HepG2 (cell line): Measurements from ENCODE around the gene RASIP1. TPM values are rescaled to one million over a fixed set of nuclear protein-coding genes. Genes with fewer than 3 reads are reported as not detected.

Experiments
- ATAC-seq: fragments of 200-7000 bp; cut with Tn5 transposase; 3 replicates; pipeline ENCODE4 v1.9.1; 2020; ENCODE audit warnings: mild to moderate bottlenecking, moderate library complexity
- BruUV-seq: library from RNA; stranded (reverse); fragments of 400-500 nt; replicated peaks from 2 replicates; lab custom pipeline; 2021; lab: Mats Ljungman, UMichigan
- CTCF ChIA-PET: fragments of 300-600 bp; formaldehyde crosslinking; extraction: SDS; loops from one replicate; lab custom pipeline; 2021; ENCODE audit warnings: low total read pairs, inconsistent platforms, low intra/inter-chr PET ratio; lab: Yijun Ruan, JAX
- POLR2A ChIA-PET: fragments of 350-600 bp; sonication (Branson Sonifier 250); formaldehyde crosslinking; loops from one replicate; lab custom pipeline; 2020; ENCODE audit warnings: antibody characterized with exemption, inconsistent platforms; lab: Yijun Ruan, JAX
- DNase-seq: peaks from one replicate; pipeline ENCODE4 v3.0.0-alpha.2; 2015; ENCODE audit warnings: low spot score
- FAIRE-seq: peaks from 3 replicates; lab custom pipeline; 2011; peaks lifted over from hg19 to GRCh38; lab: Jason Lieb, UNC
- H2AFZ ChIP-seq: one replicate; pipeline ENCODE4 v1.6.1; 2011; ENCODE audit warnings: low read length, inconsistent platforms
- H3K27ac ChIP-seq: fragments of 300-600 bp; 3 replicates; pipeline ENCODE4 v1.8.0; 2011; ENCODE audit warnings: mixed run types, mild to moderate bottlenecking, mixed read lengths, low read length, inconsistent platforms; ENCODE audit not compliant: insufficient read depth; ENCODE audit errors: extremely low read length
- H3K27me3 ChIP-seq, 2 experiments: fragments of 200-600 bp in 1 of 2; 2 replicates in 1 of 2; 3 replicates in 1 of 2; pipeline versions ENCODE4 v1.6.0 to v1.8.0; 2011; ENCODE audit warnings: low read length in 2 of 2, mild to moderate bottlenecking in 2 of 2, moderate library complexity in 2 of 2, inconsistent platforms in 1 of 2; ENCODE audit not compliant: insufficient read depth in 2 of 2, control insufficient read depth in 1 of 2
- H3K36me3 ChIP-seq, 2 experiments: fragments of 200-600 bp in 1 of 2; replicated peaks in 1 of 2; 2 replicates in 1 of 2; 3 replicates in 1 of 2; pipeline versions ENCODE4 v1.5.1 to v1.8.0; 2011; ENCODE audit warnings: low read length in 2 of 2, inconsistent platforms in 1 of 2; ENCODE audit not compliant: insufficient read depth in 2 of 2, control insufficient read depth in 1 of 2
- H3K4me1 ChIP-seq: 2 replicates; pipeline ENCODE4 v1.5.1; 2012; ENCODE audit warnings: low read length, inconsistent platforms; ENCODE audit not compliant: insufficient read depth
- H3K4me2 ChIP-seq: 2 replicates; pipeline ENCODE4 v1.6.0; 2011; ENCODE audit warnings: low read depth, low read length, inconsistent platforms
- H3K4me3 ChIP-seq, 3 experiments: fragments of 200-600 bp in 1 of 3; sonication (generic), shearing (Covaris generic) in 1 of 3; replicated peaks in 1 of 3; 2 replicates each; pipeline ENCODE4 v1.5.1; 2011 to 2016; ENCODE audit warnings: low read length in 3 of 3, inconsistent platforms in 2 of 3, low read depth in 2 of 3, mild to moderate bottlenecking in 2 of 3, control low read depth in 1 of 3, mixed read lengths in 1 of 3; ENCODE audit not compliant: insufficient read depth in 1 of 3
- H3K79me2 ChIP-seq: one replicate; pipeline ENCODE4 v1.6.1; 2011; ENCODE audit warnings: low read length, inconsistent platforms; ENCODE audit not compliant: insufficient read depth
- H3K9ac ChIP-seq: 2 replicates; pipeline ENCODE4 v1.6.0; 2011; ENCODE audit warnings: mild to moderate bottlenecking, low read depth, low read length, inconsistent platforms; ENCODE audit not compliant: insufficient read depth
- H3K9me3 ChIP-seq: 2 replicates; pipeline ENCODE4 v1.5.1; 2012; ENCODE audit warnings: mild to moderate bottlenecking, low read length
- H4K20me1 ChIP-seq: 2 replicates; pipeline ENCODE4 v1.6.0; 2011; ENCODE audit warnings: inconsistent platforms, mild to moderate bottlenecking, low read length, moderate library complexity; ENCODE audit not compliant: insufficient read depth
- ARHGAP35 ChIP-seq: sonication (generic); formaldehyde crosslinking; IDR thresholded peaks from 2 replicates; pipeline ENCODE4 v1.9.0; 2022; ENCODE audit warnings: mild to moderate bottlenecking, inconsistent platforms, moderate library complexity, missing genetic modification reagents, borderline replicate concordance
- CBX5 ChIP-seq: sonication (generic); formaldehyde crosslinking; IDR thresholded peaks from 2 replicates; pipeline ENCODE4 v1.4.0; 2020; ENCODE audit warnings: missing genetic modification reagents, borderline replicate concordance
- E2F1 ChIP-seq: sonication (generic); formaldehyde crosslinking; IDR thresholded peaks from 2 replicates; pipeline ENCODE4 v1.5.0; 2020; ENCODE audit warnings: missing genetic modification reagents
- EED ChIP-seq: sonication (generic); formaldehyde crosslinking; IDR thresholded peaks from 2 replicates; pipeline ENCODE4 v1.5.0; 2020; ENCODE audit warnings: mild to moderate bottlenecking, missing genetic modification reagents
- HBP1 ChIP-seq: IDR thresholded peaks from 2 replicates; pipeline ENCODE4 v1.6.1; 2016; ENCODE audit warnings: low read depth, control low read depth
- IRX3 ChIP-seq: sonication (generic); formaldehyde crosslinking; IDR thresholded peaks from 2 replicates; pipeline ENCODE4 v1.8.1; 2023; ENCODE audit warnings: mild to moderate bottlenecking, low read depth, missing genetic modification reagents, borderline replicate concordance
- MBD4 ChIP-seq: IDR thresholded peaks from 2 replicates; pipeline ENCODE4 v1.6.1; 2012; ENCODE audit warnings: low read length, inconsistent platforms, borderline replicate concordance
- PREB ChIP-seq: sonication (generic); formaldehyde crosslinking; IDR thresholded peaks from 2 replicates; pipeline ENCODE4 v1.4.0; 2020; ENCODE audit warnings: missing genetic modification reagents
- SETDB1 ChIP-seq: sonication (generic); formaldehyde crosslinking; IDR thresholded peaks from 2 replicates; pipeline ENCODE4 v1.5.1; 2020; ENCODE audit warnings: missing genetic modification reagents, mild to moderate bottlenecking, borderline replicate concordance
- SMAD1 ChIP-seq: sonication (generic); formaldehyde crosslinking; IDR thresholded peaks from 2 replicates; pipeline ENCODE4 v1.4.0; 2020; ENCODE audit warnings: missing genetic modification reagents, low read depth, mild to moderate bottlenecking, borderline replicate concordance
- ZMAT3 ChIP-seq: sonication (generic); formaldehyde crosslinking; conservative IDR thresholded peaks from 2 replicates; pipeline ENCODE4 v1.7.0; 2021; ENCODE audit warnings: missing genetic modification reagents
- ZNF138 ChIP-seq: sonication (generic); formaldehyde crosslinking; IDR thresholded peaks from 2 replicates; pipeline ENCODE4 v1.5.0; 2020; ENCODE audit warnings: mild to moderate bottlenecking, low read depth, missing genetic modification reagents
- ZNF598 ChIP-seq: sonication (generic); formaldehyde crosslinking; IDR thresholded peaks from 2 replicates; pipeline ENCODE4 v1.5.1; 2020; ENCODE audit warnings: mild to moderate bottlenecking, missing genetic modification reagents, borderline replicate concordance
- WGBS: methylation state at CpG from one replicate; pipeline ENCODE4 v1.1.6; 2017; ENCODE audit warnings: low lambda C conversion rate; 5-methylcytosine and 5-hydroxymethylcytosine counted together
- in situ Hi-C: cut with HindIII; loops from 2 replicates; pipeline ENCODE4 v1.10.0; 2017; ENCODE audit warnings: low pct_unique_long_range_greater_than_20kb; ENCODE audit not compliant: extremely low pct_ligation_motif_present
- intact Hi-C: fragments of 100-400 bp; cut with micrococcal nuclease; formaldehyde crosslinking; loops from one replicate; pipeline ENCODE4 v1.10.0; 2022; ENCODE audit not compliant: unreplicated experiment
- polyA plus RNA-seq, 8 experiments: library from polyadenylated mRNA; depleted of rRNA in 3 of 8; stranded (reverse) in 7 of 8; unstranded in 1 of 8; fragments of >200 nt; fragmentation: Illumina TruSeq in 4 of 8; extraction: Trizol in 4 of 8; gene quantifications; 2 replicates each; pipeline versions ENCODE4 v1.2.1 to v1.2.3, GENCODE V29; 2011 to 2016; ENCODE audit warnings: low read depth in 4 of 8, missing spikeins in 1 of 8, mixed read lengths in 1 of 8; ENCODE audit not compliant: insufficient read depth in 1 of 8
- total RNA-seq, 5 experiments: library from RNA; depleted of rRNA; stranded (reverse); fragments of >200 nt; fragmentation: Illumina TruSeq; extraction: Trizol; gene quantifications; 2 replicates each; pipeline ENCODE4 v1.2.3, GENCODE V29; 2016; ENCODE audit warnings: low read depth in 1 of 5

Gene RASIP1
- total and polyA plus RNA-seq, 2 of the 13 experiments (the other 11 are each of a cell fraction or from before 2014, with no cell fraction given) = 0.44 to 0.58 TPM

- no peaks in the 10 kb centered on the region for H3K36me3 ChIP-seq
- peaks cover 4% of the 10 kb centered on the region; the same call in 1 of the 2 replicates for H3K9me3 ChIP-seq
- peaks cover 57% of the 10 kb centered on the region for H3K4me1 ChIP-seq
- H3K79me2 ChIP-seq = peaks cover 5% of the 10 kb centered on the region
- 5% methylated on average over 20 of the region's 26 CpGs for WGBS
- no peak for DNase-seq
- no peak for FAIRE-seq
- POLR2A ChIA-PET = interaction anchor here (0.6 to 6.3 kb wide), 10 partner anchors 10 to 157 kb away, joined by 3 to 40 read pairs (median 4); partner anchors contain the start of genes FUT2, IZUMO1 and PPP1R15A
- BruUV-seq = TSS peak; percentile 91
- peak overlapping the region; percentile 91 for H3K27ac ChIP-seq
- ATAC-seq = no peak
- in situ Hi-C loops = no loop called here
- H3K4me2 ChIP-seq = peak overlapping the region; percentile 99
- CTCF ChIA-PET = interaction anchor here (3.1 kb wide), 1 partner anchor 24 kb away, joined by 11 read pairs; no protein-coding TSS in a partner anchor
- H2AFZ ChIP-seq = no peak overlapping the region
- peak overlapping the region; percentile 60 to 88 (median 84) for H3K4me3 ChIP-seq
- no peaks in the 10 kb centered on the region for H4K20me1 ChIP-seq
- intact Hi-C loops = loop anchor here (1.0 to 5.0 kb wide), 2 partner anchors 23 to 38 kb away; no protein-coding TSS in a partner anchor
- H3K27me3 ChIP-seq = no peaks in the 10 kb centered on the region; a peak in 1 of 5 replicates
- peak overlapping the region; percentile 87 for H3K9ac ChIP-seq
- TF ChIP-seq PREB (CRISPR knock-in tag) (no peak), MBD4 (no peak), ARHGAP35 (CRISPR knock-in tag) (no peak), E2F1 (CRISPR knock-in tag) (no peak), CBX5 (no peak), SMAD1 (CRISPR knock-in tag) (no peak), HBP1 (CRISPR knock-in tag) (no peak), IRX3 (CRISPR knock-in tag) (no peak), ZNF138 (0 out of 2 replicates have a peak, but pooled peaks have one; percentile 36), EED (CRISPR knock-in tag) (peak; percentile 37; the same call in 1 of the 2 replicates), ZMAT3 (0 out of 2 replicates have a peak, but pooled peaks have one; percentile 22), ZNF598 (no peak), SETDB1 (CRISPR knock-in tag) (no peak)
Measured at GRCh38 chr19:48714759-48715675, 25.4 kb downstream of the RASIP1 start.
